Adrenal gland (tissue), 5 donors: ENCODE results near the gene ZNF598.

Experiments used
- CTCF ChIP-seq, 6 experiments: fragments of 450-650 bp in 4 of 6; fragments of 200-600 bp in 2 of 6; sonication (generic) in 1 of 6; IDR thresholded peaks; 1 replicate in 5 of 6; 2 replicates in 1 of 6; pipeline versions ENCODE4 v1.5.1 to v1.8.0; 2016 to 2021; ENCODE audit warnings: antibody characterized with exemption in 6 of 6, mild to moderate bottlenecking in 2 of 6, moderate library complexity in 1 of 6
- POLR2A ChIP-seq, 2 donors: fragments of 450-650 bp; IDR thresholded peaks; one replicate each; pipeline ENCODE4 v1.6.1; 2017; ENCODE audit warnings: antibody characterized with exemption in 2 of 2, mild to moderate bottlenecking in 2 of 2, moderate library complexity in 1 of 2
- donor health status: DM: no; HTN: no; CAD: no.

GRCh38 chr16:2028620-2029220 is 19.1 kb upstream of the ZNF598 start:
- TF ChIP-seq POLR2A (IDR thresholded peaks at IDR 0.05) (no peak), CTCF (IDR thresholded peaks at IDR 0.05) (no peak)
